Fibroblast of lung (primary cell): ENCODE results near the gene EFCAB8.

Experiments used
- CTCF ChIP-seq, 2 donors: IDR thresholded peaks in 1 of 2; conservative IDR thresholded peaks in 1 of 2; 1 replicate in 1 of 2; 2 replicates in 1 of 2; pipeline ENCODE4 v1.5.1; 2011 to 2012; ENCODE audit warnings: low read length in 2 of 2, control low read depth in 1 of 2, inconsistent platforms in 1 of 2, low read depth in 1 of 2, mild to moderate bottlenecking in 1 of 2
- EZH2 ChIP-seq: IDR thresholded peaks from 2 replicates; pipeline ENCODE4 v1.5.1; 2012; ENCODE audit warnings: low read length, control low read depth, mild to moderate bottlenecking; ENCODE audit errors: missing control alignments

DNA sequence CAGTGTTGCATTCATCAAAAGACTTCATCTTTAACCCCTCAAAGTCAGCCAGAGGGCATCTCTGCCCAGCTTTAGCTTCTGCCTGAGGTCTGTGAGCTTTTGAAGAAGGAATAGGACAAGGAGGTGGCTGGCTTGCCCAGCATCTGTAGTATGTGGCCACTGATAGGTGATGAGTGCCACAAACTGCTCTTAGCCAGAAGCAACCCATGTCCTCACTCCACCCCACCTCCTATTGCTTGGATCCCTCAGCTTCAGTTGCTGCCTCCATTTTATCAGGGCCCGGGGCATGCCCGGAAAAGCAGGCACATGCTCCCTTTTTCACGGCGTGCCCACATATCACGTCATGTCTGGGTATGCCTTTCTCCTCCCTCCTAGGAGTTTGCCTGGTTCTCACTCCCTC lies 11.9 kb upstream of the EFCAB8 start:
- TF ChIP-seq CTCF (conservative IDR thresholded peaks at IDR 0.05 in 1 of 2, IDR thresholded peaks at IDR 0.05 in 1 of 2; ENCODE audit: low read depth in 1 of 2, low read length in 2 of 2), result no peak
- no peak for TF ChIP-seq EZH2
